ENCODE results near the gene HSF2BP.
"Not testable (repeated sequence)": the region's sequence is repeated elsewhere in the genome, so short reads cannot be mapped to it uniquely, and the experiment has no call there.

The HSF2BP gene

GRCh38 chr21:43511209-43511608 is 148.1 kb downstream of the HSF2BP start:
- not testable (repeated sequence) for DNase-seq (ENCODE audit: extremely low read depth, low read depth); H3K4me3 ChIP-seq (replicated peaks; ENCODE audit: low read depth, low read length)

- not testable (repeated sequence) for H3K4me3 ChIP-seq (replicated peaks; ENCODE audit: low read depth, low read length); DNase-seq (ENCODE audit: extremely low read depth, low read depth)
These were observed 148.6 kb downstream of the HSF2BP start for GRCh38 chr21:43510669-43511068.

GRCh38 chr21:43503892-43504291 is 155.4 kb downstream of the HSF2BP start:
- H3K4me3 ChIP-seq (replicated peaks; ENCODE audit: low read depth, low read length); DNase-seq (ENCODE audit: extremely low read depth, low read depth): not testable (repeated sequence)

GRCh38 chr21:43503075-43503750 is 156.1 kb downstream of the HSF2BP start:
- not testable (repeated sequence) for DNase-seq (ENCODE audit: extremely low read depth, low read depth); H3K4me3 ChIP-seq (replicated peaks; ENCODE audit: low read depth, low read length)

- not testable (repeated sequence) for DNase-seq (ENCODE audit: extremely low read depth, low read depth); H3K4me3 ChIP-seq (replicated peaks; ENCODE audit: low read depth, low read length)
These were observed 156.7 kb downstream of the HSF2BP start for GRCh38 chr21:43502407-43503071.

GRCh38 chr21:43498924-43499323 is 160.4 kb downstream of the HSF2BP start:
- not testable (repeated sequence) for DNase-seq (ENCODE audit: extremely low read depth, low read depth); H3K4me3 ChIP-seq (replicated peaks; ENCODE audit: low read depth, low read length)

- not testable (repeated sequence) for H3K4me3 ChIP-seq (replicated peaks; ENCODE audit: low read depth, low read length); DNase-seq (ENCODE audit: extremely low read depth, low read depth)
These were observed 161.2 kb downstream of the HSF2BP start for GRCh38 chr21:43498065-43498464.

GRCh38 chr21:43494279-43495012 is 164.8 kb downstream of the HSF2BP start:
- not testable (repeated sequence) for H3K4me3 ChIP-seq (replicated peaks; ENCODE audit: low read depth, low read length); DNase-seq (ENCODE audit: extremely low read depth, low read depth)

GRCh38 chr21:43493471-43493870 is 165.8 kb downstream of the HSF2BP start:
- not testable (repeated sequence) for H3K4me3 ChIP-seq (replicated peaks; ENCODE audit: low read depth, low read length); DNase-seq (ENCODE audit: extremely low read depth, low read depth)

- not testable (repeated sequence) for H3K4me3 ChIP-seq (replicated peaks; ENCODE audit: low read depth, low read length); DNase-seq (ENCODE audit: extremely low read depth, low read depth)
These were observed 171.1 kb downstream of the HSF2BP start for GRCh38 chr21:43488235-43488634.

- DNase-seq (ENCODE audit: extremely low read depth, low read depth); H3K4me3 ChIP-seq (replicated peaks; ENCODE audit: low read depth, low read length): not testable (repeated sequence)
These were observed 173.2 kb downstream of the HSF2BP start for GRCh38 chr21:43486051-43486450.

GRCh38 chr21:43485016-43485415 is 174.3 kb downstream of the HSF2BP start:
- H3K4me3 ChIP-seq (replicated peaks; ENCODE audit: low read depth, low read length); DNase-seq (ENCODE audit: extremely low read depth, low read depth): not testable (repeated sequence)

GRCh38 chr21:43479197-43479596 is 180.1 kb downstream of the HSF2BP start:
- DNase-seq (ENCODE audit: extremely low read depth, low read depth); H3K4me3 ChIP-seq (replicated peaks; ENCODE audit: low read depth, low read length): not testable (repeated sequence)

Measured in HFF-Myc (cell line).